Osteoblast (primary cell): ENCODE results near the gene SESN1. TPM values are rescaled to one million over a fixed set of nuclear protein-coding genes. Genes with fewer than 3 reads are reported as not detected.

ENCODE experiments used
- DNase-seq: peaks from one replicate; pipeline ENCODE4 v3.0.0; 2011; ENCODE audit warnings: low spot score, mixed read lengths; ENCODE audit not compliant: insufficient read length; ENCODE audit errors: missing footprints
- H2AFZ ChIP-seq: 2 replicates; pipeline ENCODE4 v1.6.0; 2011; ENCODE audit warnings: mild to moderate bottlenecking, low read length
- H3K27ac ChIP-seq: 2 replicates; pipeline ENCODE4 v1.5.1; 2011; ENCODE audit warnings: mild to moderate bottlenecking, low read depth, low read length, moderate library complexity
- H3K27me3 ChIP-seq: 2 replicates; pipeline ENCODE4 v1.6.0; 2012; ENCODE audit warnings: mild to moderate bottlenecking, control low read depth, inconsistent platforms, low read length, moderate library complexity; ENCODE audit not compliant: insufficient read depth
- H3K36me3 ChIP-seq: 2 replicates; pipeline ENCODE4 v1.5.1; 2011; ENCODE audit warnings: mild to moderate bottlenecking, low read length, control low read depth, moderate library complexity; ENCODE audit not compliant: insufficient read depth
- H3K4me1 ChIP-seq: 2 replicates; pipeline ENCODE4 v1.5.1; 2011; ENCODE audit warnings: mild to moderate bottlenecking, low read length, control low read depth, moderate library complexity; ENCODE audit not compliant: insufficient read depth
- H3K4me2 ChIP-seq: 2 replicates; pipeline ENCODE4 v1.6.0; 2011; ENCODE audit warnings: mild to moderate bottlenecking, low read length; ENCODE audit not compliant: insufficient read depth
- H3K4me3 ChIP-seq: fragments of 200-600 bp; sonication (generic); 3 replicates; pipeline ENCODE4 v1.5.1; 2012; ENCODE audit warnings: mild to moderate bottlenecking, low read length, inconsistent platforms; ENCODE audit not compliant: insufficient read depth
- H3K79me2 ChIP-seq: 2 replicates; pipeline ENCODE4 v1.6.0; 2012; ENCODE audit warnings: mild to moderate bottlenecking, low read length, control low read depth, inconsistent platforms; ENCODE audit not compliant: insufficient read depth
- H3K9me3 ChIP-seq: 2 replicates; pipeline ENCODE4 v1.5.1; 2011; ENCODE audit warnings: low read depth, low read length, control low read depth
- H4K20me1 ChIP-seq: 2 replicates; pipeline ENCODE4 v1.6.0; 2012; ENCODE audit warnings: mild to moderate bottlenecking, low read length, control low read depth; ENCODE audit not compliant: insufficient read depth
- total RNA-seq: library from RNA; depleted of rRNA; stranded (reverse); fragments of >200 nt; gene quantifications from 2 replicates; pipeline ENCODE4 v1.2.3, GENCODE V29; 2012
- TF ChIP-seq, protein P1 (sequence below): IDR thresholded peaks from 2 replicates; pipeline ENCODE4 v1.5.1; 2011; ENCODE audit warnings: mild to moderate bottlenecking, low read depth, low read length, moderate library complexity; ENCODE audit errors: extremely low read depth

Gene SESN1
- total RNA-seq, 1 donor, result 26.1 TPM

DNA sequence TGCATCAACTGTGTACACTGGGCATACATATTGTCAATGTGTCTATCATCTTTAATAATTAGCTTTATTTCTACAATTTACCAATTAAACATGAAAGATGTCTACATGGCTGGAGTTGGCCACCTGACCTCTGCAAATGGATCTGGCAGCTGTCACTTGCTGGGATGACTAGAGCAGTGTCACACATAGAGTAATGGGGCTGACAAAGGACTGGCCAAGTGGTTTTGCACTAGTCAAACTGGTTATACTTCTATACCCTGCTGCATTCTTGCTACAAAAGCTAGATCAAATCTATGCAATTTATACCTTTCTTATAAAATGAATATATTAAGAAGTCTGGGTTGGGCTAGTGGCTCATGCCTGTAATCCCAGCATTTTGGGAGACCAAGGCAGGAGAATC, 99.3 kb downstream of the SESN1 start:
- peaks cover 23% of the 10 kb centered on the region for H3K36me3 ChIP-seq
- H3K27me3 ChIP-seq, result no peaks in the 10 kb centered on the region
- no peaks in the 10 kb centered on the region for H4K20me1 ChIP-seq
- H3K9me3 ChIP-seq, result no peaks in the 10 kb centered on the region
- DNase-seq, result no peak
- H3K27ac ChIP-seq, result no peak overlapping the region
- H3K4me2 ChIP-seq, result no peak overlapping the region
- H3K79me2 ChIP-seq, result no peaks in the 10 kb centered on the region
- no peaks in the 10 kb centered on the region for H3K4me1 ChIP-seq
- TF ChIP-seq, protein P1, sequence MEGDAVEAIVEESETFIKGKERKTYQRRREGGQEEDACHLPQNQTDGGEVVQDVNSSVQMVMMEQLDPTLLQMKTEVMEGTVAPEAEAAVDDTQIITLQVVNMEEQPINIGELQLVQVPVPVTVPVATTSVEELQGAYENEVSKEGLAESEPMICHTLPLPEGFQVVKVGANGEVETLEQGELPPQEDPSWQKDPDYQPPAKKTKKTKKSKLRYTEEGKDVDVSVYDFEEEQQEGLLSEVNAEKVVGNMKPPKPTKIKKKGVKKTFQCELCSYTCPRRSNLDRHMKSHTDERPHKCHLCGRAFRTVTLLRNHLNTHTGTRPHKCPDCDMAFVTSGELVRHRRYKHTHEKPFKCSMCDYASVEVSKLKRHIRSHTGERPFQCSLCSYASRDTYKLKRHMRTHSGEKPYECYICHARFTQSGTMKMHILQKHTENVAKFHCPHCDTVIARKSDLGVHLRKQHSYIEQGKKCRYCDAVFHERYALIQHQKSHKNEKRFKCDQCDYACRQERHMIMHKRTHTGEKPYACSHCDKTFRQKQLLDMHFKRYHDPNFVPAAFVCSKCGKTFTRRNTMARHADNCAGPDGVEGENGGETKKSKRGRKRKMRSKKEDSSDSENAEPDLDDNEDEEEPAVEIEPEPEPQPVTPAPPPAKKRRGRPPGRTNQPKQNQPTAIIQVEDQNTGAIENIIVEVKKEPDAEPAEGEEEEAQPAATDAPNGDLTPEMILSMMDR, result no peak
- no peak overlapping the region for H2AFZ ChIP-seq
- no peak overlapping the region for H3K4me3 ChIP-seq

DNA sequence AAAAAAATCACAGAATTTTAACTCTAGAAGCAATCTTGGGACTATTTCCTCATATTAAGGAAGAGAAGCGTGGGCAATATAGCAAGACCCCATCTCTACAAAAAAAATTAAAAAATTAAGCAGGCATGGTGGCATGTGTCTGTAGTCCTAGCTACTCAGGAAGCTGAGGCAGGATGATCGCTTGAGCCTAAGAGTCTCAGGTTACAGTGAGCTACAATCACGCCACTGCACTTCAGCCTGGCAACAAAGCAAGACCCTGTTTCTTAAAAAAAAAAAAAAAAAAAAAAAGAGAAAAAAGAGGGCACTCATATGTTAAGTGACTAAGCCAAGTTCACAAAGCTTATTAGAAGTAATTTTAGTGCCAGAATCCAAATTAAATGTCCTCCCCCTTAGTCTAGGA, 100.8 kb downstream of the SESN1 start:
- H3K9me3 ChIP-seq, result no peaks in the 10 kb centered on the region
- H3K4me3 ChIP-seq, result no peak overlapping the region
- no peak overlapping the region for H2AFZ ChIP-seq
- H3K36me3 ChIP-seq, result peaks cover 27% of the 10 kb centered on the region
- no peak overlapping the region for H3K27ac ChIP-seq
- TF ChIP-seq, protein P1, result no peak
- no peaks in the 10 kb centered on the region for H3K79me2 ChIP-seq
- DNase-seq, result no peak
- no peaks in the 10 kb centered on the region for H3K4me1 ChIP-seq
- no peak overlapping the region for H3K4me2 ChIP-seq
- no peaks in the 10 kb centered on the region for H3K27me3 ChIP-seq
- H4K20me1 ChIP-seq, result no peaks in the 10 kb centered on the region

DNA sequence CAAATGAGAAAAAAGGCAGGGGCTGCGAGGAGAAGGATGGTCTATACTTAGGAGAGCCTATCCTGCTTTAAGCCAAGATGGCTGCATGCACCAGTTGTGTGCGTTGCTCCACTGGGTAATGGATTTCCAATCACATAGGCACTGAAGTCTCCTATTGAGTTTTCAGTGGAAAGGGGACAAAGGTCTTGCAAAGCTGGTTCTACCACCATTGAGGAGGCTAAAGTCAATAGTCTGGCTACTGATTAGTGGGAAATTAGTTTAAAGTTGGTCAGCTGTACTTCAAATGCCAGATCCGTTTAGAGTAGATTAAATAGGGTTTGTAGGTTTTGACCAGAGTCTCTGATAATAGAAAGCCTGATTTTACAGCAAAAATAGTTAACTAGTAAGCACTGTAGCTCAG, 104.9 kb downstream of the SESN1 start:
- Histone ChIP-seq H3K27me3 (no peaks in the 10 kb centered on the region), H3K4me1 (no peaks in the 10 kb centered on the region), H3K36me3 (peaks cover 29% of the 10 kb centered on the region), H3K4me2 (no peak overlapping the region), H4K20me1 (no peaks in the 10 kb centered on the region), H3K9me3 (no peaks in the 10 kb centered on the region), H3K4me3 (no peak overlapping the region), H3K27ac (no peak overlapping the region), H3K79me2 (no peaks in the 10 kb centered on the region), H2AFZ (no peak overlapping the region)
- TF ChIP-seq, protein P1, result no peak
- no peak for DNase-seq

DNA sequence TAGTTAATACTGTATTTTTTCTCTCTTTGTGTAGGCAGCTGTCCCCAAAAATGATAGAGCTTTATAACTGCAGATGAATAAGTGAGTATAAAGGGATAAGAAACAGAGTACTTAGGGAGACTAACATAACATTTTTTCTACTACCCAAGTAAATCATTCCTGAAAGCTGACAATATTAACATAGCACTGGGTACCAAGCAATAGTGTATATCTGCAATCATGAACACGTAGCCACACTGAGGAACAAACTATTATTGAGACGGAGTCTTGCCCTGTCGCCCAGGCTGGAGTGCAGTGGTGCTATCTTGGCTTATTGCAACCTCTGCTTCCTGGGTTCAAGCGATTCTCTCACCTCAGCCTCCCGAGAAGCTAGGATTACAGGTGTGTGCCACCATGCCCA, 105.9 kb downstream of the SESN1 start:
- TF ChIP-seq, protein P1, result no peak
- H4K20me1 ChIP-seq, result no peaks in the 10 kb centered on the region
- no peak overlapping the region for H2AFZ ChIP-seq
- H3K4me2 ChIP-seq, result no peak overlapping the region
- H3K79me2 ChIP-seq, result no peaks in the 10 kb centered on the region
- peaks cover 29% of the 10 kb centered on the region for H3K36me3 ChIP-seq
- H3K4me3 ChIP-seq, result no peak overlapping the region
- H3K9me3 ChIP-seq, result no peaks in the 10 kb centered on the region
- H3K4me1 ChIP-seq, result no peaks in the 10 kb centered on the region
- no peak overlapping the region for H3K27ac ChIP-seq
- DNase-seq, result no peak
- H3K27me3 ChIP-seq, result no peaks in the 10 kb centered on the region
